Endometrium (tissue), 2 donors: Measurements from ENCODE around the gene RCOR3.
"Not testable (repeated sequence)": the region's sequence is repeated elsewhere in the genome, so short reads cannot be mapped to it uniquely, and the experiment has no call there.

Experiments
- FAIRE-seq: peaks from 2 replicates; lab custom pipeline; 2012; peaks lifted over from hg19 to GRCh38; lab: Jason Lieb, UNC
- donor health status: control.
- donor health status: control.

RCOR3 gene

GRCh38 chr1:211340622-211341507 lies 81.7 kb downstream of the RCOR3 start:
- no peak for FAIRE-seq

- no peak for FAIRE-seq
Observed at GRCh38 chr1:211341999-211342398, 82.8 kb downstream of the RCOR3 start.

- no peak for FAIRE-seq
Observed at GRCh38 chr1:211343607-211344006, 84.4 kb downstream of the RCOR3 start.

GRCh38 chr1:211344152-211344618 lies 85.0 kb downstream of the RCOR3 start:
- no peak for FAIRE-seq

GRCh38 chr1:211345719-211346118 lies 86.6 kb downstream of the RCOR3 start:
- no peak for FAIRE-seq

GRCh38 chr1:211347077-211347844 lies 88.1 kb downstream of the RCOR3 start:
- FAIRE-seq: no peak

GRCh38 chr1:211348547-211348946 lies 89.4 kb downstream of the RCOR3 start:
- no peak for FAIRE-seq

- no peak for FAIRE-seq
Observed at GRCh38 chr1:211349741-211350140, 90.6 kb downstream of the RCOR3 start.

GRCh38 chr1:211352055-211352454 lies 92.9 kb downstream of the RCOR3 start:
- FAIRE-seq: not testable (repeated sequence)

GRCh38 chr1:211352465-211352864 lies 93.3 kb downstream of the RCOR3 start:
- FAIRE-seq: no peak

- no peak for FAIRE-seq
Observed at GRCh38 chr1:211352985-211353515, 93.9 kb downstream of the RCOR3 start.

- FAIRE-seq: no peak
Observed at GRCh38 chr1:211353562-211354212, 94.5 kb downstream of the RCOR3 start.

GRCh38 chr1:211355873-211356272 lies 96.7 kb downstream of the RCOR3 start:
- FAIRE-seq: no peak

GRCh38 chr1:211356723-211357407 lies 97.7 kb downstream of the RCOR3 start:
- FAIRE-seq: no peak

GRCh38 chr1:211358685-211359084 lies 99.5 kb downstream of the RCOR3 start:
- peak; percentile 26 for FAIRE-seq

- no peak for FAIRE-seq
Observed at GRCh38 chr1:211359876-211360275, 100.7 kb downstream of the RCOR3 start.

GRCh38 chr1:211361202-211361601 lies 102.0 kb downstream of the RCOR3 start:
- FAIRE-seq: no peak
